Measurements from ENCODE around the gene BRI3.

DNA sequence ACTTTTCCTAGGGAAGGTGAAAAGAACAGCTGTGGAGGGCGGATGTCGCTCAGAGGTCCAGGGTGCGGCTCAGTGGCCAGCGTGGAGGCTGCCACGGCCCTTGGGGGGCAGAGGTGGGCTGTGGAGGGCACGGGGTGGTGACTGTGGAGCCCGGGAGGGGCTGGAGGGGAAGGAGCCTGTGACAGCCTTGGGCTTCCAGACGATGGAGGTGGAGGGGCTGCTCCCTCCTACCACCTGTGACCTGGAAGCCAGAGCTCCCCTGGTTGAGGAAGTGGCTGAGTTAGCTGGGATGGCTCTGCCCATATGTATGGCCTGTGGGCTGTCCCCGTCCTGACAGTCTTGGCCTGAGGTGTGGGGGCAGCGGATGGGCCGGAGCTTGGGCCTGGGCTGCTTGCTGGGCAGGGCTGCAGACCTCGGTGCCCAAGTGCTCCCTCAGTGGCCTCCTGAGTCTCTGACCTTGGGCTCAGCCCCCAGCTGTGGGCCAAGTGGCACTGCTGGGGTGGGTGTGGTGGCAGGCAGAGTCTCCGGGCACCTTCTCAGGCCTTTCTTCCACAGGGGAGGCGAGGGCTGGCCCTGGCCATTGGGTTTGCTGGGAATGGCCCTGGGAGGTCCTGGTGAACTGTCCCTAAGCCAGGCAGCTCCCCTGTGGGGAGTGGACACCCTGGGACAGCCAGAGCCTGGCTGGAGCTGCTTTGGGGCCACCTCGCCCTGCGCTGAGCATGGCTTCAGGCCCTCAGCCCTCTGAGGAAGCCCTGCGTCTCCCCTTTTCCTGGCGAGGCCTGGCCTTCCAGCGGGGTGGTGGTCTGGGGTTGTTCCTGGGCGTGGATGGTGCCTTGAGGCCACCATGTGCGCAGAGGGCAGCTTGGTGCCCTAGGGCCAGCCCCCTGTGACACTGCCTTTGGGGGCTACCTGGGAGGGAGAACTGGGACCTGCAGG lies 3.9 kb downstream of the BRI3 start:
- TF ChIP-seq, protein P1, sequence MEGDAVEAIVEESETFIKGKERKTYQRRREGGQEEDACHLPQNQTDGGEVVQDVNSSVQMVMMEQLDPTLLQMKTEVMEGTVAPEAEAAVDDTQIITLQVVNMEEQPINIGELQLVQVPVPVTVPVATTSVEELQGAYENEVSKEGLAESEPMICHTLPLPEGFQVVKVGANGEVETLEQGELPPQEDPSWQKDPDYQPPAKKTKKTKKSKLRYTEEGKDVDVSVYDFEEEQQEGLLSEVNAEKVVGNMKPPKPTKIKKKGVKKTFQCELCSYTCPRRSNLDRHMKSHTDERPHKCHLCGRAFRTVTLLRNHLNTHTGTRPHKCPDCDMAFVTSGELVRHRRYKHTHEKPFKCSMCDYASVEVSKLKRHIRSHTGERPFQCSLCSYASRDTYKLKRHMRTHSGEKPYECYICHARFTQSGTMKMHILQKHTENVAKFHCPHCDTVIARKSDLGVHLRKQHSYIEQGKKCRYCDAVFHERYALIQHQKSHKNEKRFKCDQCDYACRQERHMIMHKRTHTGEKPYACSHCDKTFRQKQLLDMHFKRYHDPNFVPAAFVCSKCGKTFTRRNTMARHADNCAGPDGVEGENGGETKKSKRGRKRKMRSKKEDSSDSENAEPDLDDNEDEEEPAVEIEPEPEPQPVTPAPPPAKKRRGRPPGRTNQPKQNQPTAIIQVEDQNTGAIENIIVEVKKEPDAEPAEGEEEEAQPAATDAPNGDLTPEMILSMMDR (IDR thresholded peaks at IDR 0.05), result no peak
- no peak for TF ChIP-seq POLR2A (IDR thresholded peaks at IDR 0.05)
